Heart left ventricle (tissue), 13 donors: Measurements from ENCODE around the gene ZNF17.

ENCODE experiments used
- POLR2A ChIP-seq, 2 donors: fragments of 450-650 bp; IDR thresholded peaks; one replicate each; pipeline ENCODE4 v1.6.1; 2017; ENCODE audit warnings: antibody characterized with exemption in 2 of 2, mild to moderate bottlenecking in 2 of 2, moderate library complexity in 2 of 2
- TF ChIP-seq, protein P1 (sequence below), 12 donors: fragments of 200-600 bp; sonication (generic) in 4 of 12; IDR thresholded peaks; one replicate each; pipeline versions ENCODE4 v1.5.0 to v1.8.0; 2018 to 2022; ENCODE audit warnings: antibody characterized with exemption in 12 of 12, mild to moderate bottlenecking in 5 of 12
- donor health status: ischemic (EF 13 %, LVEDD 7.1; RV severe dilation, severe dysfunction).
- donor health status: DM: no; HTN: yes; CAD: no.
- donor health status: DM: no; HTN: no; CAD: no.
- donor health status: ischemic (EF 25% LVEDD 6.9; RV normal size, moderate dysfunction).
- donor health status: ischemic (EF 25% LVEDD 5.7; RV mildly dilated, moderate dysfunction).
- donor health status: ischemic (EF 35%, LVEDD 5.7; RV mildly dilated, moderate dysfunction).
- donor health status: nonischemic (EF 11% LVEDD 7.7; RV severe dilation, severe dysfunction).
- donor health status: DM: yes; HTN: yes; CAD: no.
- donor health status: PGD.
- donor health status: ischemic (EF 29% LVEDD 5.4; RV normal size, mild dysfunction).
- donor health status: nonischemic (EF 23%, LVEDD 6.1; RV moderate dilation, normal function).

DNA sequence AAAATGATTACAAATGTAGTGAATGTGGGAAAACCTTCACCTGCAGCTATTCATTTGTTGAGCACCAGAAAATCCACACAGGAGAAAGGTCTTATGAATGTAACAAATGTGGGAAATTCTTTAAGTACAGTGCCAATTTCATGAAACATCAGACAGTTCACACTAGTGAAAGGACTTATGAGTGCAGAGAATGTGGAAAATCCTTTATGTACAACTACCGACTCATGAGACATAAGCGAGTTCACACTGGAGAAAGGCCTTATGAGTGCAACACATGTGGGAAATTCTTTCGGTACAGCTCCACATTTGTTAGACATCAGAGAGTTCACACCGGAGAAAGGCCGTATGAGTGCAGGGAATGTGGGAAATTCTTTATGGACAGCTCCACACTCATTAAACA is 12.1 kb upstream of the ZNF17 start:
- TF ChIP-seq, protein P1, sequence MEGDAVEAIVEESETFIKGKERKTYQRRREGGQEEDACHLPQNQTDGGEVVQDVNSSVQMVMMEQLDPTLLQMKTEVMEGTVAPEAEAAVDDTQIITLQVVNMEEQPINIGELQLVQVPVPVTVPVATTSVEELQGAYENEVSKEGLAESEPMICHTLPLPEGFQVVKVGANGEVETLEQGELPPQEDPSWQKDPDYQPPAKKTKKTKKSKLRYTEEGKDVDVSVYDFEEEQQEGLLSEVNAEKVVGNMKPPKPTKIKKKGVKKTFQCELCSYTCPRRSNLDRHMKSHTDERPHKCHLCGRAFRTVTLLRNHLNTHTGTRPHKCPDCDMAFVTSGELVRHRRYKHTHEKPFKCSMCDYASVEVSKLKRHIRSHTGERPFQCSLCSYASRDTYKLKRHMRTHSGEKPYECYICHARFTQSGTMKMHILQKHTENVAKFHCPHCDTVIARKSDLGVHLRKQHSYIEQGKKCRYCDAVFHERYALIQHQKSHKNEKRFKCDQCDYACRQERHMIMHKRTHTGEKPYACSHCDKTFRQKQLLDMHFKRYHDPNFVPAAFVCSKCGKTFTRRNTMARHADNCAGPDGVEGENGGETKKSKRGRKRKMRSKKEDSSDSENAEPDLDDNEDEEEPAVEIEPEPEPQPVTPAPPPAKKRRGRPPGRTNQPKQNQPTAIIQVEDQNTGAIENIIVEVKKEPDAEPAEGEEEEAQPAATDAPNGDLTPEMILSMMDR (IDR thresholded peaks at IDR 0.05), result no peak
- no peak for TF ChIP-seq POLR2A (IDR thresholded peaks at IDR 0.05)
